CD4-positive, alpha-beta T cell treated with Interleukin-4 for 4 hours (primary cell): ENCODE data around the gene UNC45B.
"Not testable (repeated sequence)": the region's sequence is repeated elsewhere in the genome, so short reads cannot be mapped to it uniquely, and the experiment has no call there.

Experiments used
- DNase-seq: peaks from one replicate; pipeline ENCODE4 v3.0.0-alpha.2; 2020

Gene UNC45B

DNA sequence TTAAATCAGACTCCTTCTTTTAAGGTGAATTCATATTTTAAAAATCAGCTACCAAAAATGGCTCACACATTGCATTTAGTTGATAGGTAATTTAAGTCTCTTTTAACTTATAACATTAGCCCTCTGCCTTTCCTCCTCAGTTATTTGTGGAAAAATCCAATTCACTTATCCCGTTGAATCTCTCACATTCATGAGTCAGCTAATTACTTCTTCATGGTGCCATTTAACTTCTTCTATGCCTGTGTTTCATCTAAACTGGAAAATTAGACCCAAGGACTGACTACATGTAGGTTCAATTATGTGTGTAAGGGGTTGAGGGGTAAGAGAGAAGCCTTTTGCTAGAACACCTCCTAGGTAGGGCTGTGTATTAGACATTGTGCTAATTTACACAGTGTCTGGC, 76.8 kb downstream of the UNC45B start:
- DNase-seq: no peak

DNA sequence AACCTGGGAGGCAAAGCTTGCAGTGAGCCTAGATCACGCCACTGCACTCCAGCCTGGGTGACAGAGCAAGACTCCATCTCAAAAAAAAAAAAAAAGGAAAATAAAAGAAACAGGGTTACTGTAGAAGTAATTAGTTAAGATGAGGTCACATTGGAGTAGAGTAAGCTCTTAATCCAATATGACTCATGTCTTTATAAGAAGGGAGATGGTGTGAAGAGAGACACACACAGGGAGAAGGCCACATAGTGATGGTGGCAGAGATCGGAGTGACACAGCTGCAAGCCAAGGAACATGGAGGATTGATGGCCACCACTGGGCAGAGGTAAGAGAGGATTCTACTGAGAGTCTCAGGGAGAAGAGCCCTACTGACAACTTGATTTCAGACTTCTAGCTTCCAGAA, 79.9 kb downstream of the UNC45B start:
- DNase-seq: no peak

DNA sequence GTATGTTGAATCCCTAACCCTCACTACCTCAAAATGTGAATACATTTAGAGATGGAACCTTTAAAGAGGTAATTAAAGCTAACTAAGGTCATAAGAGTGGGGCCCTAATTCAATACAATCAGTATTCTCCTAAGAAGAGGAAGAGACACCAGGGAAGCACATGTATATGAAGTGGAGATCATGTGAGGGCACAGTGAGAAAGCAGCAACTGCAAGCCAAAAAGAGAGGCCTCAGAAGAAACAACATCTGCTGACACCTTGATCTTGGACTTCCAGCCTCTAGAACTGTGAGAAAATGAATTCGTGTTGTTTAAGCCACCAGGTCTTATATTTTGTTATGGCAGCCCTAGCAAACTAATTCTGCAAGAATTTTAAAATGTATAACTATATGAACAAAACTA, 82.0 kb downstream of the UNC45B start:
- DNase-seq: no peak

DNA sequence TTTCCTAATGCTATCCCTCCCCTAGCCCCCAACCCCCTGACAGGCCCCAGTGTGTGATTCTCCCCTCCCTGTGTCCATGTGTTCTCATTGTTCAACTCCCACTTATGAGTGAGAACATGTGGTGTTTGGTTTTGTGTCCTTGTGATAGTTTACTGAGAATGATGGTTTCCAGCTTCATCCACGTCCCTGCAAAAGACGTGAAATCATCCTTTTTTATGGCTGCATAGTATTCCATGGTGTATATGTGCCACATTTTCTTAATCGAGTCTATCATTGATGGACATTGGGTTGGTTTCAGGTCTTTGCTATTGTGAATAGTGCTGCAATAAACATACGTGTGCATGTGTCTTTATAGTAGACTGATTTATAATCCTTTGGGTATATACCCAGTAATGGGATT, 86.7 kb downstream of the UNC45B start:
- not testable (repeated sequence) for DNase-seq

DNA sequence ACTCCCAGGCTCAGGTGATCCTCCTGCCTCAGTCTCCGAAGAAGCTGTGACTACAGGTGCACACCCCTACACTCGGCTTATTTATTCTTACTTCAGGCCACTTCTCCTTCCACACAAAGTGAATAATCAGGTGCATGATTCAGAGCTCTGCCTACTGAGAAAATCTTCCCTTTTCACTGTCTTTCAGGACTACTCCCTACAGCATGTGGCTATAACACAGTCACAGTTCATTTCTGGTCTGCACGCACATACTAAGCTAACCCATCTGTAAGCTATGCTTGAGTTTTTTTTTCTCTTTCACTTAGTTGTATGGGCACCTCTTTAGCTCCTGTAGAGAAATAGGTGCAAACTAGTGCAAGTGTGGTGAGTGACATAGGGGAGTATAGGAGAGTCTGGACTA, 87.7 kb downstream of the UNC45B start:
- DNase-seq: peak; percentile 39

DNA sequence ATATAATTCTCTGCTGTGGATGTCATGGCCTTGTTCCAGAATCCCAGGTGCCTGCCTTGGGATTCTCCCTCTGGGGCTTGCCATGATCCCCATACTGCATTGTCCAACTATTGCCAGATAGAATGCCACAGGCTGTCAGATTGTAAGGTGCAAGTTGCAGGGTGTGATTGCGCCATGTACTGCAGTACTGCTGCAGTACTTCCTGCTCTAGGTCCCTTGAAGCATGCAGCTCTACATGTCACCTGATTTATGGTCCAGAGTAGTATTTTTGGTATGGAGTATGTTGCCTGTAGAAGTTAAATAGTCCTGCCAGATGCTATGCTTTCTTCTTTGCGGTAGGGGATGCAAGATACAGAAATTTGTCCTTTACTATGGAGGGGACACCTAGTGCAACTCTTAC, 88.3 kb downstream of the UNC45B start:
- no peak for DNase-seq

DNA sequence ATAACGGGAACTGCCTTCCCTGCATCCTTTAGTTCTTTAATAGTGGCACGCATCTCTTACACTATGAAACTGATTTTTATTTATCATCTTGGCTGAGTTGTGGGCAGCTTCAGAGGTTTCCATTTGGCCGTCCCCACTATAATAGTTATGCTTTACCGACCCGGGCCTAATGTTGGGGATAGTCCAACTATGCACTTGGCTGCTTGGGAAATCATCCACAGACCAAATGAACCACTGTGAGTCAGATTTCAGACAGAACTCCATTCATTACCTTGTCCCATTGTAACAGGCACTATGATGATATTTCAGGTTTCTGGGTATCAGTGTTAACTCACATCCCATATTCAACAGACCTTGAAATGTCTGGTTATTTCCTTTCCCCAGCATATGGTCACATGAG, 89.2 kb downstream of the UNC45B start:
- no peak for DNase-seq

DNA sequence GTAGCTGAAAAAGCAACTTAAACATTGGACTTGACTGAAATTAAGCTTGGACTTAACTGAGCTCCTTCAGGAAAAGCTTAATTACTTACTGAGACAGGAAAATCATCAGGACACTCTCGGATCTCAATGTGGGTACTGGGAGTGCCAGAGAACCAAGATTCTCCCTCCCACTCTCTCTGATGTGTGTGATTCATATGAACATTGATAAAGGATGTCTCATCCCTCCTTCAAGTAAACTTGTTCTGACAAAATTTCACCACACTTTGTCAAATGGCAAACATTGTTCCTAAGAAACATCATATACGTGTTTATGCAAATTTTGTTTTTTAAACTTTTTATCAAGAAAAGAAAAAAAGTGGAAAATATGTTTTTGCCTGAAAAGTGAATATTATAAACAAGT, 91.2 kb downstream of the UNC45B start:
- peak; percentile 84 for DNase-seq
